GM21529 (cell line): Measurements from ENCODE around the gene AP4E1.
"Not testable (repeated sequence)": the region's sequence is repeated elsewhere in the genome, so short reads cannot be mapped to it uniquely, and the experiment has no call there.

Experiments used
- ATAC-seq: cut with Tn5 transposase; IDR thresholded peaks from one replicate; pipeline ENCODE4 v1.9.1; 2021; ENCODE audit not compliant: unreplicated experiment

AP4E1 gene

GRCh38 chr15:50888054-50888453 lies 20.4 kb upstream of the AP4E1 start:
- ATAC-seq: no peak

- no peak for ATAC-seq
These were observed 18.9 kb upstream of the AP4E1 start for GRCh38 chr15:50889589-50889988.

GRCh38 chr15:50890751-50891150 lies 17.7 kb upstream of the AP4E1 start:
- ATAC-seq: no peak

- ATAC-seq: no peak
These were observed 17.3 kb upstream of the AP4E1 start for GRCh38 chr15:50891159-50891558.

DNA sequence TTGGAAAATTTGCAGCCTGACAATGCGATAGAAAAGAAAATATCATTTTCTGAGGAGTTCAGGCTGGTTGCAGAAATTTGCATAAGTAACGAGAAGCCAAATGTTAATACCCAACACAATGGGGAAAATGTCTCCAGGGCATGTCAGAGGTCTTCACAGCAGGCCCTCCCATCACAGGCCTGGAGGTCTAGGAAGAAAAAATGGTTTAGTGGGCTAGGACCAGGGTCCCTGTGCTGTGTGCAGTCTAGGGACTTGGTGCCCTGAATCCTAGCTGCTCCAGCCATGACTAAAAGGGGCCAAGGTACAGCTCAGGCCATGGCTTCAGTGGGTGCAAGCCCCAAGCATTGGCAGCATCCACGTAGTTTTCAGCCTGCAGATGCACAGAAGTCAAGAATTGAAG lies 14.5 kb upstream of the AP4E1 start:
- ATAC-seq: no peak

- not testable (repeated sequence) for ATAC-seq
These were observed 7.1 kb upstream of the AP4E1 start for GRCh38 chr15:50901390-50901789.

DNA sequence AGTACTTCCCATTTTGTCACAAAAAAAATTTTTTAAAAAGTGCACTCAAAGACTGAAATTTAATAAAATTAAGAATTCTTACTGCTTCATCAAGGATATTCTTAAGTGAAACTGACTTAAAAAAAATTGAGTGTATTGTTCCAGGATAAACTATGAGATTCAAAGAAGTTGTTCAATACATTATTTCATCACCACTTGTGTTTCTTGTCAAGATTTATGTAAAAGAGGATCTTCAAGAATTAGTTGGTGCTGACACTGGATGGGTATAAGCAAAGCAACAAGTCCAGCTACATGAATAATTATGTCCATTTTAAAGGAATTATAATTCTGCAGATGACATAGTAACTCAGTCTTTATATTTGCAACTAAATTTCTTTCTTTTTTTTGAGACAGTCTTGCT lies 4.3 kb upstream of the AP4E1 start:
- ATAC-seq: no peak

GRCh38 chr15:50905055-50905454 lies 3.4 kb upstream of the AP4E1 start:
- no peak for ATAC-seq

DNA sequence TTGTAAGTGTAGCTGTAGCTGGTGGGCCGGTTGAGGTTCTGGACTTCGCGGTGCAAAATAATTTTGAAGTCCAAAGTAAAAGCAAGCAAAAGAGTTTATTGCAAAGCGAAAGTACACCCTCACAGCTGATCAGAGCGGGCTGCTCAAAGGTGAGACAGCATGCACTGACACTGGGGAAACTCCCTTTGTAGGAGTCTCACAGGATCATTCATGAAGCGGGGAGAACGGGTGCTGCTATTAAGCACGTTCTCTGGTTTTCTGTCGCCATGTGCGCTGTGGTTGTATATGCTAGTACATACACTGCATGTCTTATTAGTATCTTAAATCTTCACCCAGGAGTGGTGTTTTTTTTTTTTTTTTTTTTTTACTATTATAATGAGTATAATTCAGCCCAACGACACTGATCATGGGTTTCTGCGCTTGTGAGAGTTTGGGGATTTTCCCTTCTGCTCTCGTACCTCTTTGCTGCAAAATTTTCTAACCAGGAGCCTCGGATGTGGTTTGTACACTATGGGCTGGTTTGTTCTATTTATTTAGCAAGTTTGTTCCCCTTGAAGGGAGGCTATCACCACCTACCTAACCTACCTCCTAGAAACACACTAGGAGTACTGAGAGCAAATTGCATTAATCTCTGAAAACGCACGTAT lies 1.4 kb upstream of the AP4E1 start:
- peak; percentile 62 for ATAC-seq

DNA sequence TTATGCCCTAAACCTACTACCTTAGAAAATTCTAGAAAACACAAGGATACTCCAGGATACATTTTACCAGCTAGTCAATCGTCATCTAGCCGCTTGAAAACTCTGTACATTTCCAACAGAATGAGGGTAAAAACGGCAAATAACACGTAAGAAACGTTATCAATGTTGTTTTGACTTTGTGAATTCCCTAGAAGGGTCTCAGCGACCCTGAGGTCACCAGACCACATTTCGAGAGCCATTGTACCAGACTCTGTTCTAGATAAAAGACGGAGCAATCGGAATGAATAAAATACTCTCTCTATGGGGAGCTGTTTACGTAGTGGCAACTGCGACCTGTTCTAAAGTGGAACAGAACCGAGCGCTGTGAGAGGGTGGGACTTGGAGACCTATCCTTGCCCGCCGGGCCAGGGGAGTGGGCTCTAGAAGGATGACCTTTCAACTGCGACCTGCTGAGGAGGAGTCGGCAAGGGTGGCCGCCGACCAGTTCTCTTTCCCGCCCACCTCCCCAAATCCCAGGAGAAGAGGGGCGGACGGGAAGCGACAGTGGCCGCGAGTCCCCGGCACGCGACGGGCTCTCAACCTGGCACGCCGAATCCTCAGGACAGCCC lies 778 bp upstream of the AP4E1 start:
- ATAC-seq: peak; percentile 22

- ATAC-seq: peak; percentile 0
These were observed 481 bp downstream of the AP4E1 start for GRCh38 chr15:50909010-50909317.

- not testable (repeated sequence) for ATAC-seq
These were observed 1.9 kb downstream of the AP4E1 start for GRCh38 chr15:50910426-50910795.

GRCh38 chr15:50911001-50911400 lies 2.5 kb downstream of the AP4E1 start:
- no peak for ATAC-seq

- no peak for ATAC-seq
These were observed 3.1 kb downstream of the AP4E1 start for GRCh38 chr15:50911621-50912020.

GRCh38 chr15:50916400-50916799 lies 7.9 kb downstream of the AP4E1 start:
- no peak for ATAC-seq

DNA sequence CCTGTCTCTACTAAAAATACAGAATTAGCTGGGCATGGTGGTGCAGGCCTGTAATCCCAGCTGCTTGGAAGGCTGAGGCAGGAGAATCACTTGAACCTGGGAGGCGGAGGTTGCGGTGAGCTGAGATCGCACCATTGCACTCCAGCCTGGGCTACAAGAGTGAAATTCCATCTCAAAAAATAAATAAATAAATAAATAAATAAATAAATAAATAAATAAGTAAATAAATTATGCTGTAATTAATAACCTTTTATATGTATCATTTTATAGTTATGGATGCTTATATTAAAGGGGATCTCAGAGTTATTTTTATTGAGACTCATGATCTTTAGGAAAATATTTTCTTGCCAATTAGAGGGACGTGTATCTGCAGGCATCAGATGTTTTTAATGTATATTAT lies 10.9 kb downstream of the AP4E1 start:
- not testable (repeated sequence) for ATAC-seq

DNA sequence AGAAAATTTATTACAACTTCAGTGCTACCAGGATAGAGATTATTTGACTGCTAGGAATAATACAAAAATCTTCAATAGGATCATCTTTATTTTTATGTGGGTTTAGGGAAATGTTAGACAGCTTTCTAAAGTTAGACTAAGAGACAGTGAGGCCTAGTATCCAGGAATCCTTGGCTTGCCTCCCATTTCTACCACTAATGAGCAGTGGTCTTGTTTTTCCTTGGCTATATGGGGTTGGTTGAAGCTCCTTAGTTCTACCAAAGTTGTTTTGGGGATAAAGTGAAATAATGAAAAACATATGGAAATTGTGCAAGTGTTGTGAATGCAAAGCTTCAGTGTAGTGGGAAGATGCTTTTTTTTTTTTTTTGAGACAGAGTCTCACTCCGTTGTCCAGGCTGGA lies 16.8 kb downstream of the AP4E1 start:
- ATAC-seq: no peak

- ATAC-seq: no peak
These were observed 20.6 kb downstream of the AP4E1 start for GRCh38 chr15:50929062-50929461.

DNA sequence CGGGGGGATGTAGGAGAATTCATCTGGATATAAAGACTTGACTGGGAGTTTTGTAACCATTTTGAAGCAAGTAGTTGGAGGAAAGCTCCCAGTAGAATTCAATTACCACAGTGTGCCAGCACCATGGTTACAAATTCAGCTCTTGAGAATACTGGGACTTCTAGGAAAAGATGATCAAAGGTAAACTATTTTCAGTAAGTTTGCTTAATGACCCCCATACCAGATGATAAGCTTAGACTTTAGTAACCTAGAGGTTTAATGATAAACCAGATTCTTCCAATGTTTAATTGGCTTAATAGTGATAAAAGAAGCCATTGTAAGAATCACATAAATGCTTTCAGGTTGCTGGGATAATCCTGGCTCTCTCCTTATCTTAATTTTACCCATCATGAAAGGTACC lies 22.3 kb downstream of the AP4E1 start:
- ATAC-seq: no peak

DNA sequence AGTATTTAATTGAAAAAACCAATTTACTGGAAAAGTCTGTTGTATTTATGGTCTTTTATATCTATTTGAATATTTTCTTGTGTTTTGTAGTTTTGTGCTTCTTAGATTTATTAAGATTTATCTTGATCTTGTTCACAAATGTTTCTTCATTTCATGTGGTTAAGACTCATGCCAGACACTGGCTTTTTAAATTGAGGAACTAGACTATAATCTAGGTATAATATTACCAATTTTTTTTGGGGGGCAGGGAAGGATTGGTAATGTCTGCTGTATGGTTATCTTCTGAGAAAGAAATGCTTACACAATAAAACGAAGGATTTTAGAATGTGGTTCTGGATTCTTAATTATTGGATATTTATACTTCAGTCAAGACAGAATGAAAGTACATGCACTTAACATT lies 24.9 kb downstream of the AP4E1 start:
- no peak for ATAC-seq

DNA sequence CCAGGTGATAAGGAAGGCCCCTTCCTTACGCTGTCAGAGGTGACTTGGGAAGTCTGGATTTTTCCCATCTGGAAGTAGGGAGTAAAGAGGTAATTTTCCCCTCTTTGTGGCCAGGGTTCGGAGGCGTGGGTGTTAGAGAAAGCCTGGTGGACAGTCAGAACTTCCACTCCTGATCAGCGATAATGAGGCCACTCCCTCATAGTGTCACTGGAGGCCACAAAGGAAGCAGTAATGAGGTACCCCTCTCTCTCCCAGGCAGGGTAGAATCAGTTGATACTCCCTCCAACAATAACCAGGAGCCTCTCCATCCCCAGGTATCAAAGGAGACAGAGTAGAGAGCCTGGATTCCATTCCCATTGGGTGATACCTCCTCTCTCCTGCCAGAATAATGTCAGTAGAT lies 30.0 kb downstream of the AP4E1 start:
- ATAC-seq: no peak

GRCh38 chr15:50939911-50940310 lies 31.4 kb downstream of the AP4E1 start:
- no peak for ATAC-seq

- no peak for ATAC-seq
These were observed 32.0 kb downstream of the AP4E1 start for GRCh38 chr15:50940506-50940905.
